ENCODE data around the gene PHACTR1.

PHACTR1 gene

DNA sequence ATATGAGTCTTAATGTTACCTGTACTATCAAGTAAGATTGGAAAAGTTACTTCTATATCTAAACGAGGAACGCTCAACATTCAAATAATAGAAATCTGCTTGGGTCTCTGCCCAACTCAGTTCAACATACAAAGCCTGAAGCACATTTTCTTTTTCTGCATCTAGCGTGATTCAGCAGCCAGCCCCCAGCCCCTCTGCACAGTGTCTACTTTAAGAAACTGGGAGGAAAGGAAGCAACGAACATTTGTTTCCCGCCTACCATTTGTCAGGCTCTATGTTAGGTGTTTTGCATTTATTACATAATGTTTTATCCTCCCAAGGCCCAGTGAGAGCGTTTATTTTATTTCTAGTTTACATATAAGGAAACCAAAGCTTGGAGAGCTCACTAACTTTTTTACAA lies 17.3 kb downstream of the PHACTR1 start:
- no peak for DNase-seq (ENCODE audit: low read depth)
- no peak overlapping the region for H3K4me3 ChIP-seq (ENCODE audit: control insufficient read depth, low read depth, low read length)
- TF ChIP-seq, protein P1, sequence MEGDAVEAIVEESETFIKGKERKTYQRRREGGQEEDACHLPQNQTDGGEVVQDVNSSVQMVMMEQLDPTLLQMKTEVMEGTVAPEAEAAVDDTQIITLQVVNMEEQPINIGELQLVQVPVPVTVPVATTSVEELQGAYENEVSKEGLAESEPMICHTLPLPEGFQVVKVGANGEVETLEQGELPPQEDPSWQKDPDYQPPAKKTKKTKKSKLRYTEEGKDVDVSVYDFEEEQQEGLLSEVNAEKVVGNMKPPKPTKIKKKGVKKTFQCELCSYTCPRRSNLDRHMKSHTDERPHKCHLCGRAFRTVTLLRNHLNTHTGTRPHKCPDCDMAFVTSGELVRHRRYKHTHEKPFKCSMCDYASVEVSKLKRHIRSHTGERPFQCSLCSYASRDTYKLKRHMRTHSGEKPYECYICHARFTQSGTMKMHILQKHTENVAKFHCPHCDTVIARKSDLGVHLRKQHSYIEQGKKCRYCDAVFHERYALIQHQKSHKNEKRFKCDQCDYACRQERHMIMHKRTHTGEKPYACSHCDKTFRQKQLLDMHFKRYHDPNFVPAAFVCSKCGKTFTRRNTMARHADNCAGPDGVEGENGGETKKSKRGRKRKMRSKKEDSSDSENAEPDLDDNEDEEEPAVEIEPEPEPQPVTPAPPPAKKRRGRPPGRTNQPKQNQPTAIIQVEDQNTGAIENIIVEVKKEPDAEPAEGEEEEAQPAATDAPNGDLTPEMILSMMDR (IDR thresholded peaks at IDR 0.05; ENCODE audit: control insufficient read depth, insufficient read depth, low read depth, low read length, missing control alignments): no peak

DNA sequence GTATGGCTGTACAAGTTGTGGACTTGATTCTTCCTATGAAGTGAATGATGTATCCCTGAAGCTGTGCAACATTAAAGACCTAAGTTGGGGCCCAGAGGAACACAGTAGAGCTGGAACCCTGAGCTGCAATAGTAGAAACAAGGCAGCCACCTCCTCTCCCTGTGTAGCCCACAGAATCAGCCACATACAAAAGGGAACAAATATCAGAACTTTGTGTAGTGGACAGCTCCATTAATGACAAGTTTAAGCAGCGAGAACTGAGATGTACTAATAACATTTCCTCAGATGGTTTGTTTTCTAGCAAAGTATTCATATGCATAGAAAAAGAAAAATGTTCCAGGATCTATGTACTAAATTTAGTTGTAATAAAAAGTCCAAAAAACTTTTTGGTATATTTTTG lies 19.2 kb downstream of the PHACTR1 start:
- TF ChIP-seq, protein P1 (IDR thresholded peaks at IDR 0.05; ENCODE audit: control insufficient read depth, insufficient read depth, low read depth, low read length, missing control alignments): no peak

DNA sequence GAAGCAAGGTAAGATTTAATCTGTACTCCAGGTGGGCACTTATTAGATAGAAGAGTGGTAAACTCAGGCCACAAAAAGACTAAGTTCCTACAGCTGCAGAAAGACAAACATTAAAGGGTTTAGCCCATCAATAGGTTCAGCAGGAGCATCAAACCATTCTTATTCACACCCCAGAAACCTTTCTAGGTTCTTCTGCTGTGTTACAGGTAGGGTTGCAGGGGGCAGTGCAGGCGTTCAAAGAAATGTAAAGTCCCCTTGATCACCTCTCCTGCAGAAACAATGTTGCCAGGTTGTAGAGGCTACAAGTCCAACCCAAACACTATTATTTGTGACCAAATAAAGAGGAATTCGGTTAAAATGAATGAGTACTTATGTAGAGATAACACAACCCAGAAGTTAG lies 31.8 kb downstream of the PHACTR1 start:
- TF ChIP-seq, protein P1 (IDR thresholded peaks at IDR 0.05; ENCODE audit: control insufficient read depth, insufficient read depth, low read depth, low read length, missing control alignments): no peak
- DNase-seq (ENCODE audit: low read depth): no peak
- no peak overlapping the region for H3K4me3 ChIP-seq (ENCODE audit: control insufficient read depth, low read depth, low read length)

More for the DNA sequence above, 19.2 kb downstream of the PHACTR1 start:
- H3K4me3 ChIP-seq (ENCODE audit: control insufficient read depth, low read depth, low read length): no peak overlapping the region
- DNase-seq (ENCODE audit: low read depth): no peak

DNA sequence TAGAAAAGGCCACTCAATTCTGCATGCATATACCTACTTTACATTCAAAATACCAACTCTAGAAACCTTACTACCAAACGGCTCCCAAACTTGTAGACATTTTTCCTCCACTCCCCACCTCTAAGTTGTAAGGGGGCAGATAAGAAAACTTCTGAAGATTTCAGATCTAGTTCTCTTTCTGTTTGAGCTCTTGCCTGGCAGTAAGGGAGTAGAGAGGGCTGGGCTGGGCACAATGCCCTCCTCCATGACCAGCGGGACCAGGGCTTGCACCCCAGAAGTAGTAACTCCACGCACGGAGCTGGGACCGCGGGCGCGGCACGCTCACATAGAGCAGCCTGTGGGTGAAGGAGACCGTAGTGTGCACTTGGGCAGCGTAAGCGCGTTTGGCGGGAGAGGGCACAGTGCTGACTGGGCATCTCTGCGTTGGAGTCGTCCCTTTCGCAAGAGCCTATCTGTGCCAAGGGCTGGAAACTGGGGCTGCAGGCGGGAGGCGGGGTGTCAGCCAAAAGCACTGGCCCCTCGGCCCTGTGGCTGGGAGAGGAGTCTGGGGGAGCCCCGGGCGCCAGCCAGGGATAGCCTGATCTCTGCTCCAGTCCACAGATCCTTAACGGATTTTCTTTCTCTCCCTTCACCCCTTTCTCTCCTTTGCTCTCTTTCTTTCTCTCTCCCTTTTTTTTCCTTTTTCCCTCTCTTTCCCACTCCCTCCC lies 32.4 kb downstream of the PHACTR1 start:
- TF ChIP-seq, protein P1 (IDR thresholded peaks at IDR 0.05; ENCODE audit: control insufficient read depth, insufficient read depth, low read depth, low read length, missing control alignments): no peak
- H3K4me3 ChIP-seq (ENCODE audit: control insufficient read depth, low read depth, low read length): no peak overlapping the region
- DNase-seq (ENCODE audit: low read depth): no peak

DNA sequence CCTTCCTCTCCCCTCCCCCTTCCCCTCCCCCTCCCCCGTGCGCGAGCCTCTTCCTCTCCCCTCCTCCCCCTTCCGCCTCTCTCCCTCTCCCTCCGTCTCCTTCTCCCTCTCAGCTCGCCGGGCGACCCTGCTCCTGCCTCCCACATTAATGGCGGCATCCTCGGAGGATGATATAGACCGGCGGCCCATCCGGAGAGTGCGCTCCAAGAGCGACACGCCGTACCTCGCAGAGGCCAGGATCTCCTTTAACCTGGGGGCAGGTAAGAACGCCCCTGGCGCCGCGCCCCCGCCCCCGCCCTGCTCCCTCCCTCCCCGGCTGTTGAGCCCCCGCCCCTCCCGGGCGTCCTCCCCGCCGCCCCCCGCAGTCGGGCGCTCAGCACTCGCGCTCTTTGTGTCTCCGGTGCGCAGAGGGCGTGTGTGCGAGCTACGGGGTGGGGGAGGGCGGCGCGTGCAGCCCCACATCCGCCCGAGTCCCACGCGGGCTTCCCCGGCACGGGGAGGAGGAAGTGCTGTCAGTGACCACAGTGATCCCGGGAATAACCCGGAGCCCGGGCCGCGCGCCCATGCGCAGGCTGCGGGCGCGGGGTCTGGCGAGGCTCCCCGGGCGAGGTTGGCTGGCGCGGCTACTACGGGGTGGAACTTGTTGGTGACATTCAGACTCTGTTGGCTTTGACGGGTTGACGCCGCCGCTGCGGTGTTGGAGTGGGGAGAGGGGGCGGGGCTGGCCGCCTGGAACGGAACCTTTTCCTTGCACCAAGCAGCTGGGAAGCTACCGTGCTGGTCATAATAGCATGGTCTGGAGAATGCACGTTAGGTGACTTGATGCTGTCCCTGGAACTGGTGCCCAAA lies 33.2 kb downstream of the PHACTR1 start:
- H3K4me3 ChIP-seq (ENCODE audit: control insufficient read depth, low read depth, low read length): no peak overlapping the region
- DNase-seq (ENCODE audit: low read depth): no peak
- TF ChIP-seq, protein P1 (IDR thresholded peaks at IDR 0.05; ENCODE audit: control insufficient read depth, insufficient read depth, low read depth, low read length, missing control alignments): no peak

DNA sequence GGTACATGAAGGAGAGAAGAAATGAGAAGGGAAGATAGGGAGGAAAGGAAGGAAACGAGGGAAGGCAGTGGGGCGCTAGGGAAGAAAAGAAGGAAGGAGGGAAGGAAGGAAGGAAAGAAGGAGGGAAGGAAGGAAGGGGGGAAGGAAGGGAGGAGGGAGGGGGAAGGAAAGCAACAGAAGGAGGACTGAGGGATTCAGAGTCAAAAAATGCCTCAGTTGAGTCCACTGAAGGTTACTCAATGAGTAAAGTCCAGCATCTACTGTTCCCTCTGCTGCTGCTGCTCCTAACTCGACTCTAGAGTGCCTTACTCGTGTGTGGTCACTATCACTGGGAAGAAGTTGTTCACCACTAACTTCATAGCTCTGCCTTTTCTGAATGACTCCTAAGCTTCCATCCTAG lies 33.8 kb downstream of the PHACTR1 start:
- TF ChIP-seq, protein P1 (IDR thresholded peaks at IDR 0.05; ENCODE audit: control insufficient read depth, insufficient read depth, low read depth, low read length, missing control alignments): no peak
- no peak for DNase-seq (ENCODE audit: low read depth)
- H3K4me3 ChIP-seq (ENCODE audit: control insufficient read depth, low read depth, low read length): no peak overlapping the region

Data from AG09309 (cell line).